HK-2 (cell line): Measurements from ENCODE around the gene MGAT4C.
A peak's percentile ranks its signal among the peaks of the same experiment; 100 is the strongest.
"Not testable (repeated sequence)": the region's sequence is repeated elsewhere in the genome, so short reads cannot be mapped to it uniquely, and the experiment has no call there.

Experiments used
- DNase-seq: peaks from one replicate; pipeline ENCODE4 v3.0.0-alpha.2; 2018; ENCODE audit not compliant: unreplicated experiment

MGAT4C gene

DNA sequence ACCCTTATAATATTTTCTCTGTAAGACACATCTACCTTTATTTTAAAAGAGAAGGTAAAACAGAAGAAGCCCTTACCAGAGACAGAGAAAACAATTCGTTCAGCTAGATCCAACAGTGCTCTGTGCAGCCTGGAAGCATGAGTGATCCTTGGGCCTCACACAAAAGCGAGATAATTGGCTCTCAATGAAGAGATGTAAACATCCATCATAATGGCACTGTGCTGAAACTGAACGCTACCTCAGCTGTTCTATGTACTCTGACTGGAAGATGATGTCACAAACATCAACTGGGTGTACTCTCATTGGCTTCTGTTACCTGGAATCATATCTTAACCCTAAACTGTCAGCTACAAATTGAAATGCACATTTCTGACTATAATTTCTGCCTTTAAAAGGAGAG, at the start of gene MGAT4C:
Gene MGAT4C, minus strand, starts transcription at position 229 of the 400 bp plus-strand sequence.
- no peak for DNase-seq

DNA sequence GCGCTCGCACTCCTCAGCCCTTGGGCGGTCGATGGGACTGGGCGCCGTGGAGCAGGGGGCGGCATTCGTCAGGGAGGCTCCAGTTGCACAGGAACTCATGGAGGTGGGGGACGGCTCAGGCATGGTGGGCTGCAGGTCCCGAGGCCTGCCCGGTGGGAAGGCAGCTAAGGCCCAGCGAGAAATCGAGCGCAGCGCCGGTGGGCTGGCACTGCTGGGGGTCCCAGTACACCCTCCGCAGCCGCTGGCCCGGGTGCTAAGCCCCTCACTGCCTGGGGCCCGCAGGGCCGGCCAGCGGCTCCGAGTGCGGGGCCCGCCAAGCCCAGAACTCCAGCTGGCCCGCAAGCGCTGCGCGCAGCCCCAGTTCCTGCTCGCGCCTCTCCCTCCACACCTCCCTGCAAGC, 40.2 kb upstream of the MGAT4C start:
- DNase-seq: not testable (repeated sequence)

DNA sequence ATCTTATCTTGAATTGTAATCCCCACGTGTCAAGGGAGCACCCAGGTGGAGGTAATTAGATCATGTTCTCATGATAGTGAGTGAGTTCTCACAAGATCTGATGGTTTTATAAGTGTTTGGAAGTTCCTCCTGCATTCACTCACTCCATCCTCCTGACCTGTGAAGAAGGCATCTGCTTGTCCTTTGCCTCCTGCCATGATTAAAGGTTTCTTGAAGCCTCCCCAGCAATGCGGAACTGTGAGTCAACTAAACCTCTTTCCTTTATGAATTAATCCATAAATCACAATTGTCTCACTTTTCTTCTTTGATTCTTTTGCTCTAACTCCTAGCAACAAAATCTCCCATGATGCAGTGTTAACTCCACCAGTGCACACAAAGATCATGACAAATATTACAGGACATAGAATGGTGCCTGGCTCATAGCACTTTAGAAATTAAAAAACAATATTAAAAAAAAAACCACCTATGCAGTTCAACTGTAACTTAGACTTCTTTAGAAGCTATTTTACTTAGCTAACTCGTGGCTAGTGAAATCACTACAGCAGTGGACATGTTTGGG, 37.6 kb upstream of the MGAT4C start:
- DNase-seq: no peak

DNA sequence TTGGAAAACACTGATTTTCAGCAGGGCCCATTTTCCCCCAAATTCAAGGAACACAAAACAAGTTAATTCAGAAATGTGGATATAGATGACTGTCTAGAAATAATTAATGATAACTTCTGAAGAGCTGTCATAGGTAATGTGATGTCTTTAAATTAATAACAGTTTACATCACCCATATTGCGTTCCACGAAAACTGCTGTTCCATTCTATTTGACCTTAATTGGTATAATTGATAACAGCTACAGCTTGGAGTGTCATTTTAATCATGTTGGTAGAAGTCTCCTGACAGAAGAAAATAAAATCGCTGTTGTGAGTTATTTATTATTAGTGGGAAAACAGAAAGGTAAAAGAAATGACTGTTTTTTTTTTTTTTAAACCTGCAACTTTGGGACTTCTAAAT, 36.3 kb upstream of the MGAT4C start:
- no peak for DNase-seq

DNA sequence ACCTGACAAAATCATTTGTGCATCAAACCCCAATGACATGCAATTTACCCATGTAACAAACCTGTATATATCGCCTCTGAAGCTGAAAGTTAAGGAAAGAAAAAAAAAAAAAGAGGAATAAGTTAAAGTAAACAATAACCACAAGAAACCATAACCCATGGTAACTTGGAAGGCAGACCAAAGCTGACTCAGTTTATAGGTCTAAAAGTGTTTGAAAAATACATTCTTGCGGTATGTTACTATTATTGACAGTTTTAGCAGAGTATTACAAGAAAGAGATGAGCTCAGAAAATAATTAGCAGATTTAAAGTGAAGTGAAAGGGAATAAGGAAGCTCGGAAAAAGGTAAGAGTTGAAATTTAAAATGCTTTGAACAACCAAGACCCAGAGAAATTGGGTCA, 34.4 kb upstream of the MGAT4C start:
- no peak for DNase-seq

DNA sequence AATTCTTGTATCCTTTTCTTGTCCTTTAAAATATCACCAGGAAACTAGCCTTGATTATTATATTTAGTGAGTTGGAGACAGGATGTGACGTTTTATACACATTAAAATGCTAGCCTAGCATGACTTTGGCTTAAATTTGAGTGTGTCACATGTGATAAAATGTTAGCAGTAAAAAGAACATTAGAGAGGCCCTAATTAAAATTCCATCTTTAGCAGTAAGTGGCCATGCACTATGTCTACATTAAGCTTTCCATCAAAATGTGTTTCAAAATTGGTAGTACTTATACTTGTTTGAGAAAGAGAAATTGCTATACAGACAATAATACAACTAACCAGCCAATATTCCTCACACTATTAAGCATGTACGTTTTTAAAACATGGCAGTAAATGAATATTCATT, 29.9 kb upstream of the MGAT4C start:
- no peak for DNase-seq

DNA sequence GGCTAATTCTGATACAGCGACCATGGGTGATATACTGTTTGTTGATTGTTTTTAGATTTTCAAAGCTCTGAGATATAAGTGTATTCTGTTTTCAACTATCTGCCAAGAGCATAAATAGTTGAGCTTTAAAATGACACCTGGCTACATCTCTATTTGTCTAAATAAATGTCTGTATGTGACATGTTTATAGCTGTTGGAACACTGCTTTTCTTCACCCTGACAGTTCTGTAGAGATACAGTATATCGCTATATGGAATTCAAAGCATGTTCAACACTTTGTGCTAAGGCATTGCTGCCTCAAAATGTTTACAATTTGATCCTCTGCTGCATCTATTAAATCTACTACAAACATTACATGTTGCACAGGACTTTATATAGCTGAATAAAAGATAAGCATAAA, 27.4 kb upstream of the MGAT4C start:
- DNase-seq: no peak

DNA sequence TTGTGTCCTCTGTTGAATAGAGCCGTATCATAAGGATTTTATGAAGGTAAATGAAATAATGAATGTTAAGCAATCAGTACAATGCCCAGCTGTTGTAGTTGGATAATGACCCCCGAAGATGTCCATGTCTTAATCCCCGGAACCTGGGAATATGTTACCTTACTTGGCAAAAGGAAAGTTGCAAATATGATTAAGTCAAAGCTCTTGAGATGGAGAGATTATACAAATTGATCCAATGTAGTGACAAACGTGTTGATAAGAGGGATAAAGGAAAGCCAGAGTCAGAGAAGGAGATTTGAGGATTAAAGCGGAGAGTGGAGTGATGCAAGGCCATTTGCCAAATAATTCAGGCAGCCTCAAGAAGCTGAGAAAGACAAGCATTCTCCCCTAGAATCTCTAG, 19.2 kb upstream of the MGAT4C start:
- no peak for DNase-seq

DNA sequence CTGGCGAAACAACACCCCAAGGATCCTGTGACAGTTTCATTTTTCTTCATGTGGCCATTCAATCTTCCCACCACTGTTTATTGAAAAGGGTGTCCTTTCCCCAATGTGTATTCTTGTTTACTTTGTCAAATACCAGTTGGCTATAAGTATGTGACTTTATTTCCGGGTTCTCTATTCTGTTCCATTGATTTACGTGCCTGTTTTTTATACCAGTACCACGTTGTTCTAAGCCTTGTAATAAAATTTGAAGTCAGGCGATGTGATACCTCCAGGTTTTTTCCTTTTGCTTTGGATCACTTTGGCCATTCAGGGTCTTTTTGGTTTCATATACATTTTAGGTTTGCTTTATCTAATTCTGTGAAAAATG, 9.1 kb upstream of the MGAT4C start:
- no peak for DNase-seq

DNA sequence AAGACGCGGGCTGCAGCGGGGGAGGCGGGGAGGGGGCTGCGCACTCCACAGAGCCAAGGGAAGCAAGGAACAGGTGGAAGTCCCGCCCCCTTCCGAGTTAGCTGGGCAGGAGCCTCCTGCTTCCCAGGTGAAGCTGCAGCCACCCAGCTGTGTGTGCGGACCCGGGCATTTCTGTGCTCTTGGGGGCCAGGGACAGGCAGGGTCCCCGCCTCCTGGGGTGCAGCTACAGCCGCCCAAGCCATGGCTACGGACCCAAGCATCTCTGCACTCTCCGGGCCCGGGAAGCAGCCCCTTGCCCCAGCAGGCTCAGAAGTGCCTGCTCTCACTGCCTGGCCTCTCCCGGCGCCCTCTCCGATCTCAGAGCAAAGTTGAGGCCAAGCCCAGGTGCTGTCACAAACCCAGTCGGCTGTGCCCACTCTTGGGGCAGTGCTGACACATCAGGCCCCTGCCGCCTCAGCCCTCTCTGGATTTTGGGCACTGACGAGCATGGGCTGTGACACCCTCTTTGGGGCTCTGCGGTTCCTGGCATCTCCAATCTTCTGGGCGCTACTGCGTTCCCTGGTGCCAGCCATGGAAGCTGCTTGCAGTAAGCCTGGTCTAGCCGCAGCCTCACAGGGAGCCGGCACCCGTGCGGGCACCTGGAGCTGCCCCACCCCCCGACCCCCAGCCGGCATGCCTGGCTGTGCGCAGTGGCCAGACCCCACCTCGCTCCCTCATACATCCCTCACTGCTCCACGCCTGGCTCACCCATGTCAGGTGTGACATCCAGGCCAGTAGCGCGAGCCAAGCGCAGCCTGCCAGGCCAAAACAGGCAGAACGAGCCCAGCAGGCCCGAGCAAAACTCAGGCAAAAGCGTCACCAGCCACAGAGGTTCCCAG, 8.5 kb upstream of the MGAT4C start:
- no peak for DNase-seq

DNA sequence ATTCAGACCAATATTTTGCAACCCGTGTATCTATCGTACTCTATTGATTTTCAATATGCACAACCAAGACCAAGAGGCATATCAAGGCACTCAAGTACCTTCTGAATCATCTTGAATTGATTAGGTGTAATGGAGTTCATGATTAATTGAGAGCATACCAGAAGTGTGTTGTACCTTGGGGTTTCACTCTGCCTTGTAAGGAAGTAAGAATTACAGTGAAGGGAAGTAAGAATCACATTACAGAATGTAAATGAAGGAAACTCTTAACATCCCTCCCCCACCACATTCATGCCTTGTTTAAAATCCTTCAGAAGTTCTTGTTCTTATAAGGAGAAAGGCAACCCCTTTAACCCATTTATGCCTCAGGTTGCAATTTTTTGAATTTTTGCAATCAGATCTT, 5.4 kb upstream of the MGAT4C start:
- DNase-seq: no peak

DNA sequence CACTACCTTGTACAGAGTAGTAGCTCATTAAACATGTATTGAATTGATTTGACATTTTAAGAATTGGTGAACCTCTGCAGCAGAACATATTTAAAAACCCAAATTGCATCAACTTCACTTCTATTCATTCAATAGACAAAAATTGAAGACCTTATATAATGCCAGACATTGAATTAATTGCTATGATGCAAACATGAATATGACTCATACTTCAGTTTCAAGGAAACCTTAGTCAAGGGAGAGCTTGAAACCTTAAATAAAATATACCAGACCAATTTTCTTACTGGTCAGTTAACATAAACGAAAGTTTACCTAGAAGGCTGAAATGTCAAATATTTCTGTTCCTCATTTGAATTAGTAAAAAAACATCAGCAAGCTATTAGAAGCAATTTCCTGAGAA, 5.0 kb upstream of the MGAT4C start:
- no peak for DNase-seq

DNA sequence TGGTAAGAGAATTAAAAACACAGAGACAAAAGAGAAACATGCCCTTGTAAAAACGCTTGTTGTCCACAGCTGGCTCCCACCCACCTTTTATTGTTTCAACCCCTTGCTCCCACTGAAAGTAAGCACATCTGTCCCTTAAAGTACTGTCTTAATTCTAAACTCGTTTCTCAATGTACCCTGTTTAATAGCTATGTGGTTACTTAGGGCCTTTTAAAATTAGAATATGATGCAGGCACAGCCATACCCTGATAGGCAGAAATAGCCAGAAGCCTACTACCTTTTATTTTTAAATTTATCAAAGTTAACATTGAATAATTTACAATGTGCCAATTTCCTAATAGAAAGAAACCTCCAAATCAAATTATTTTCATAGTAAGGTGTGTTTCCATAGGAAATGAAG, 4.0 kb upstream of the MGAT4C start:
- no peak for DNase-seq

DNA sequence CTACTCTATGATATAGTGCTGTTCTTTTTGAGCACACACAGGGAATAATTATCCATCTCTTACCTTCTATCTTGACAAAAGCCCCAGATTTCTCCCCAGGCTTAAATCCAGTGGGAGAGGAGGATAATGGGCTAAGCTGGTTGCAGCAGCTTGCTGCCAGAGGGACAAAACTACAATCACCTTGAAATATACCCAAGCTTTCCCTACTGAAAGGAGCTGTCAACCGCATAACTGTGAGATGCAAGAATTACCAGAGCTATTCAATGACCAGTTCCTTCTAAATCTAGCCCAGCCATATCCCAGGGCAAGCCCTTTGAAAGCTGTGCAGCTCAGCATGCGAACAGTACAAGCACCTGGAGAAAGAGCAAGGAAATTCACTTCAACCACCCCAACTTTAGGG, 943 bp upstream of the MGAT4C start:
- no peak for DNase-seq

DNA sequence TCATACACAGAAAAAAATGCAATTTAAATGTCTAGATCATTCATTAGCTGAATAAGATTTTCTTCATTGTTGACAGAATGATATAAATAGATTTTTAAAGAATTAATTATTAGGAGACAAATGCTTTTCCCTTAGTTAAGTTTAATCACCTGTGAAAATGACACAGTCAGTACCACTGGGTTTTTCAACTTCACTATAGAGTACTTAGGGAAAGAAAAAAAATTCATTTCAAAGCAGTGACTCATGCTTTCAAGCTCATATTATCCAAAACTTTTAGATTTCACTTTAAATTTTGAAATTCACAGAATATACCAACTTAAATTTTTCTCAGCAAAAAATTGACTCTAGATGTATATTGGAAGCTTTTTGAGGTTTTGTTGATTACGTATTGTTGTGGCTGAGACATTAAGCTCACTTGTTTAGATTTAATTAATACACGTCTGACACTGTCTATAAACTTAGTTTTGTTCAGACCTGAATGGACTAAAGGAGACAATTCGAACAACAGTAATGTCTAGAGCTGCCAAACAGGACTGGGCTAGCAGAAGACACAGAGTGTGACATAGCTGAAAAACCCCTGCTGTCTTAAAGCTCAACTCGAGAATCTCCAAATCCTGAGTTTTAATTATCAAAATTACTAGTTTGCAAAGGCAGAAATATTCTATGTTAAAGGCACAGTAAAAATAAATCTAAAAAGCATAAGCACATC, 1.6 kb downstream of the MGAT4C start:
- no peak for DNase-seq

DNA sequence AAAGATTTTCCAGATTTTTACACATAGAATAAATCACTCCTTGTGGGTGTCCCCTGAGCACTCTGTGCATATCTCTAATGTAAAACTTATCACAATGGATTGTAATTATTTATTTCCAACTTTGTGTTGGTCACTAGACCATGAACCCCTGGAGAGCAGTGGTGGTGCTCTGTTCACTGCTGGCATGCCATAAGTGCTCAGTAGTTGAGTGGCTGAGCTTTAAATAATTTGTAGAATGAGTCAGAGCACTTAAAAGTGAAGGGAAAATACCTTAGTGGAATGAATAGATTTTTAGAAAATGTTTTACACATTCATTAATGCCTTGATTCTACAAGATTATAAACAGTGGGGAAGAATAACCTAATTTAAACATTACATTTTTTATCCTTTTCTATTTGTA, 6.3 kb downstream of the MGAT4C start:
- DNase-seq: peak; percentile 32

DNA sequence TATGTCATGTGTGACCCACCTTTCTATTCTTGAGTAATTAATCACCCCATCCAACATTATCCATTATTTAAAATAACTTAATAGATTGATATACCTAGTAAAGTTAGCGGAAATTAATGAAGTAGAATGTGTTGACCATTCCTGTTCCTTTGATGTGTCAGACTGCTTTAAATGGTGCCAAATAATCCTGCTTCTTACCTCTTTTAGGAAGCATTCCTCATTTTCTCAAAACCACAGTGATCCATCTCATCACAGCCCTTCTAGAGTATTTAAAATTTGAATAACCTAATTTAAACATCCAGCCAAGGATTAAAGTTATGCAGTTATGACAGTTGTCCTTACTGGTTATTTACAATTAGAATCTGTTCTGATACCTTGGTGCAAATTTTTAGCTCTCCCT, 6.9 kb downstream of the MGAT4C start:
- DNase-seq: no peak

DNA sequence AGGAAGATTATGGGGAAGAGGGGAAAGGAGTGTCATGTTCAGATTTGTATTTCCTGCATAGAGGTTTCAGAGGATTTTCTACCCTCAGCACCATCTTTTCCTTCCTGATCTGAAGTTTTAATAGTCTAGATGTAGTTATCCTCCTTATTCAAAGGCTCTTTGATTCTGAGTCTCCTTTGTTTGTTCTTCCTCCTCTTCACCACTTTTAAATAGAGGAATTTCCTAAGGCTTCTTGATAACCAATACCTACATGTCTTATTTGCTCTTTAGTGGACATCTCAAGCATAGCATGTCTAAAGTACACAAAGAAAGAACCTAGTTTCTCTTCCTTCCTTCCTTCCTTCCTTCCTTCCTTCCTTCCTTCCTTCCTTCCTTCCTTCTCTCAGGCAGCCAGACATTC, 8.3 kb downstream of the MGAT4C start:
- no peak for DNase-seq

DNA sequence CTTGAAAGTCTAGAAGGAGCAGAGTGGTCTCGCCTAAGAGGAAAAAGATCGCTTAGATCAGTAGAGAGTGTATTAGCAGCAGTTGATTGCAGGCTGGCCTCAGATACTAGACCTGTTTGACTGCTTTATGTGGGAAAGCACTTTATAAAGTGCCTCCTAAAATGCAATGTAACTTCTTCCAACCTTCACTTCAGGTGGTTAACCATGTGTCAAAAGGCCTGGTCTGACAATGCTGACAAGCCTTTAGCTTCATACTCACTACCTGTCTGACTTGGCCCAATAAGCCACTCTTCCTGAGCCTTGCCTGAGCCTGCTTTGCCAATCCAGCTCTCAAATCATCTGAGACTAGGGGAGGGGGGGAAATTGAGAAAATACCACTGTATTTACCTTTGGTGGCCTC, 14.6 kb downstream of the MGAT4C start:
- DNase-seq: no peak

DNA sequence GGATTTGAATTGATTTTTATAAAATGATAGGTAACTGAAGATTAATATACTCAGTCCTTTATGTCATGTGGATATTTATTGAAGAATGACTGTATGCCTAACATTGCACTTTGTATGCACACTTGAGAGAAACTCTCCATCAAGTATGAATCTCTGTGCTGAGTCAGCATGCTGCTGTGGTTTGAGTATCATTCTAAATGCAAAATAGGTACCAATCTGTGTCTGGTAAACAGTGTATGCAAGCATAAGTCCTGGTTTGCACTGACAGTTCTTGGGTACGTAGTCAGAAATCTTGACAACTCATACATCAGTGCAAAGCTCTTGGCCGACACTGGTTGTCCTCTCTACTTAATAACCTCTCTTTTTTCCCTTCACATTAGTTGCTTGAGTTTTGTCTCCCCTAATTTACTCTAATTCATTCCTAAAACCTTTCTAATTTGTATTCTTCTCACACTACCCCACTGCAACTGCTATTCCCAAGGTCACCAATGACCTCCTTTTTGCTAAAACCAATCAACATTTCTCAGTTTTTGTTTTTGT, 21.8 kb downstream of the MGAT4C start:
- DNase-seq: no peak

DNA sequence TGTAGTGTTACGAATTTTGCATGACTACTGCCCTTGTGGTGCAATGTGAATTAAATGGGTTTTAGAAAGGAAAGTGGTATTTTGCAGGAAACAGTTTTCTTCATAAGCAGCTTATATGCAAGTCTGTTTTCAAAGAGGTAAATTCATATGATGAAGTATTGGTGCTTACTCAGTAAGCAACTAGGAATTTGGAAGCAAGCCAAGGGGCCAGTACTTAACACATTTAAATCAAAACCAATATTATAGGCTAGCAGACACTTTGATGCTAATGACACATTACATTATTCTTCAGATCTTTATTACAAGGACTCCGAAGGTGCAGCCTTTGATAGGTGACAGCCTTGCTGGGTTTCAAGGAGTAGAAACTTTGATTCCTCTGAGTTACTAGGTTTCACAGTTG, 23.1 kb downstream of the MGAT4C start:
- DNase-seq: no peak

DNA sequence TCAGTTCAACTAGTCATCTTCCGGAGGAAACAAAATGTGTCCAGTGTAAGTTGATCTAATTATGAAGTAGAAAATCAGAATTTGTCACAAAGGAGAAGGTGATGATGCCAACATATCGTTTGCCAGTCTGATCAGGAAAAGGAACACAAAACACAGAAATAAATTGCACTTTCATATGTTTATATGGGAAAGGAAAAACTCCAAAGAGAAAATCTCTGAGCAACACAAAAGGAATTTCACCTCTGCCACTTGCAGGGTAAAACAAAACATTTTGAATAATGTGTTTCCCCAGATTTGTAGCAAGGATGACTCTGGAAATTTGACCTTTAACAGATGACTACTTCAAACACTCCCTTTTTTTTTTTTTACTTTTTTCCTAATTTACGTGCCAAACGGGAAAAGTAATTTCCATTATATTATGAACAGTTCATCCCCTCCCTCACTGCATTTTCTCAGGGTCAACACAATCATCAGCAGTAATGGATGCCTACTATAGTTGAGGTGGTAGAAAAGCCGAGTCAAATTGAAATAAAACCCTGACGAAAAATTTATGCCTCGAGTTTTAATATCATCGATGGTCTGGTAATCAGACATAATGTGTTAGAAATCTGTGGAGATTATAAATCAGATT, 25.6 kb downstream of the MGAT4C start:
- no peak for DNase-seq
